Stimulated activated CD4-positive, alpha-beta T cell treated with anti-CD3 and anti-CD28 coated beads, Interleukin-12 subunit alpha, Interleukin-12 subunit beta, amount 100 ng/mL, for 24 hours (primary cell): ENCODE results near the gene GHITM.
"Not testable (repeated sequence)": the region's sequence is repeated elsewhere in the genome, so short reads cannot be mapped to it uniquely, and the experiment has no call there.

Experiments
- DNase-seq, 2 experiments: peaks; one replicate each; pipeline ENCODE4 v3.0.0-alpha.2; 2020; ENCODE audit warnings: low read depth in 2 of 2

GHITM gene

GRCh38 chr10:84147347-84147746 lies 8.0 kb downstream of the GHITM start:
- DNase-seq = no peak

GRCh38 chr10:84148006-84148597 lies 8.8 kb downstream of the GHITM start:
- DNase-seq = not testable (repeated sequence)

- no peak for DNase-seq
Measured at GRCh38 chr10:84149854-84150253, 10.5 kb downstream of the GHITM start.

- DNase-seq = no peak
Measured at GRCh38 chr10:84152769-84153168, 13.5 kb downstream of the GHITM start.

- no peak for DNase-seq
Measured at GRCh38 chr10:84155521-84155920, 16.2 kb downstream of the GHITM start.

- DNase-seq = no peak
Measured at GRCh38 chr10:84156009-84156408, 16.7 kb downstream of the GHITM start.

GRCh38 chr10:84156768-84157167 lies 17.5 kb downstream of the GHITM start:
- DNase-seq = no peak

- no peak for DNase-seq
Measured at GRCh38 chr10:84158061-84158460, 18.8 kb downstream of the GHITM start.

GRCh38 chr10:84158550-84158949 lies 19.2 kb downstream of the GHITM start:
- DNase-seq = no peak

GRCh38 chr10:84159076-84159685 lies 19.9 kb downstream of the GHITM start:
- DNase-seq = no peak

GRCh38 chr10:84160663-84161362 lies 21.5 kb downstream of the GHITM start:
- DNase-seq = no peak

GRCh38 chr10:84163996-84164395 lies 24.7 kb downstream of the GHITM start:
- no peak for DNase-seq

GRCh38 chr10:84164442-84164841 lies 25.1 kb downstream of the GHITM start:
- DNase-seq = no peak

- DNase-seq = no peak
Measured at GRCh38 chr10:84166620-84167288, 27.4 kb downstream of the GHITM start.

GRCh38 chr10:84167289-84167653 lies 28.0 kb downstream of the GHITM start:
- not testable (repeated sequence) for DNase-seq

- not testable (repeated sequence) for DNase-seq
Measured at GRCh38 chr10:84168382-84168781, 29.1 kb downstream of the GHITM start.

GRCh38 chr10:84171237-84171636 lies 31.9 kb downstream of the GHITM start:
- DNase-seq = not testable (repeated sequence)

GRCh38 chr10:84171700-84172466 lies 32.6 kb downstream of the GHITM start:
- DNase-seq = not testable (repeated sequence)

GRCh38 chr10:84172467-84173356 lies 33.4 kb downstream of the GHITM start:
- no peak for DNase-seq

- no peak for DNase-seq
Measured at GRCh38 chr10:84173501-84173929, 34.2 kb downstream of the GHITM start, which contains the start of gene GPR15LG. Gene GPR15LG, plus strand, starts transcription at chr10:84173801. Its CDS starts 51 bp downstream, at chr10:84173852.

GRCh38 chr10:84175436-84175835 lies 36.1 kb downstream of the GHITM start:
- DNase-seq = no peak
